K562 (cell line): ENCODE data around the gene NUP50. TPM values are rescaled to one million over a fixed set of nuclear protein-coding genes. Genes with fewer than 3 reads are reported as not detected.

ENCODE experiments used
- ATAC-seq: fragments of 200-7000 bp; cut with Tn5 transposase; 3 replicates; pipeline ENCODE4 v1.9.1; 2020; ENCODE audit warnings: moderate library complexity
- BruUV-seq: library from RNA; stranded (reverse); fragments of 400-500 nt; replicated peaks from 2 replicates; lab custom pipeline; 2021; lab: Mats Ljungman, UMichigan
- CTCF ChIA-PET: fragments of 300-600 bp; formaldehyde crosslinking; extraction: SDS; loops from one replicate; lab custom pipeline; 2021; ENCODE audit warnings: low intra/inter-chr PET ratio; lab: Yijun Ruan, JAX
- POLR2A ChIA-PET: fragments of 300-600, 350-650 bp; sonication (Branson Sonifier 250); formaldehyde crosslinking; extraction: SDS; loops from one replicate; lab custom pipeline; 2021; ENCODE audit warnings: antibody characterized with exemption, inconsistent platforms; lab: Yijun Ruan, JAX
- DNase-seq, 4 experiments: peaks; one replicate each; pipeline versions ENCODE4 v3.0.0 to v3.0.0-alpha.2; 2011 to 2018; ENCODE audit warnings: low spot score in 3 of 4, mixed read lengths in 3 of 4; ENCODE audit errors: extremely low read depth in 1 of 4
- FAIRE-seq: peaks from 2 replicates; lab custom pipeline; 2011; peaks lifted over from hg19 to GRCh38; lab: Jason Lieb, UNC
- H2AFZ ChIP-seq: 2 replicates; pipeline ENCODE4 v1.6.0; 2011; ENCODE audit warnings: low read depth, low read length, control low read depth, inconsistent platforms
- H3K27ac ChIP-seq: fragments of 200-600 bp; 3 replicates; pipeline ENCODE4 v1.8.0; 2011; ENCODE audit warnings: low read depth, mild to moderate bottlenecking, control low read depth, inconsistent platforms, low read length, moderate library complexity, mixed read lengths; ENCODE audit errors: extremely low read depth
- H3K27me3 ChIP-seq, 2 experiments: fragments of 300-600 bp in 1 of 2; 2 replicates in 1 of 2; 3 replicates in 1 of 2; pipeline versions ENCODE4 v1.6.0 to v1.8.0; 2011; ENCODE audit warnings: inconsistent platforms in 2 of 2, low read length in 2 of 2, mild to moderate bottlenecking in 1 of 2, mixed read lengths in 1 of 2, moderate library complexity in 1 of 2; ENCODE audit not compliant: control insufficient read depth in 2 of 2, insufficient read depth in 2 of 2
- H3K36me3 ChIP-seq: fragments of 300-600 bp; 3 replicates; pipeline ENCODE4 v1.8.0; 2011; ENCODE audit warnings: mild to moderate bottlenecking, low read length, inconsistent platforms; ENCODE audit not compliant: control insufficient read depth, insufficient read depth
- H3K4me1 ChIP-seq, 2 experiments: fragments of 200-600 bp in 1 of 2; replicated peaks in 1 of 2; 2 replicates in 1 of 2; 3 replicates in 1 of 2; pipeline versions ENCODE4 v1.5.1 to v1.8.0; 2011; ENCODE audit warnings: inconsistent platforms in 2 of 2, low read length in 2 of 2, mild to moderate bottlenecking in 1 of 2, mixed read lengths in 1 of 2, moderate library complexity in 1 of 2; ENCODE audit not compliant: control insufficient read depth in 2 of 2, insufficient read depth in 2 of 2
- H3K4me2 ChIP-seq: 2 replicates; pipeline ENCODE4 v1.6.1; 2011; ENCODE audit warnings: low read length, control low read depth, inconsistent platforms, mixed read lengths; ENCODE audit not compliant: insufficient read depth
- H3K4me3 ChIP-seq: fragments of 200-600 bp; sonication (generic), shearing (Covaris generic); 2 replicates; pipeline ENCODE4 v1.5.1; 2016; ENCODE audit warnings: control low read depth, inconsistent platforms
- H3K79me2 ChIP-seq: fragments of 200-600 bp; 3 replicates; pipeline ENCODE4 v1.8.0; 2011; ENCODE audit warnings: low read length, inconsistent platforms; ENCODE audit not compliant: control insufficient read depth, insufficient read depth
- H3K9ac ChIP-seq, 2 experiments: 2 replicates each; pipeline versions ENCODE4 v1.6.0 to v1.6.1; 2011; ENCODE audit warnings: low read depth in 2 of 2, low read length in 2 of 2, control low read depth in 1 of 2, inconsistent platforms in 1 of 2, mild to moderate bottlenecking in 1 of 2, mixed read lengths in 1 of 2; ENCODE audit not compliant: insufficient read depth in 1 of 2
- H3K9me1 ChIP-seq: one replicate; pipeline ENCODE4 v1.6.0; 2011; ENCODE audit warnings: inconsistent platforms, mild to moderate bottlenecking, low read length, moderate library complexity; ENCODE audit not compliant: control insufficient read depth, insufficient read depth
- H3K9me3 ChIP-seq: replicated peaks from 2 replicates; pipeline ENCODE4 v1.5.1; 2011; ENCODE audit warnings: low read depth, low read length, inconsistent platforms; ENCODE audit not compliant: control insufficient read depth, insufficient read depth
- H4K20me1 ChIP-seq: replicated peaks from 2 replicates; pipeline ENCODE4 v1.6.1; 2011; ENCODE audit warnings: low read length, inconsistent platforms, mixed read lengths; ENCODE audit not compliant: control insufficient read depth, insufficient read depth
- ARID2 ChIP-seq: fragments of 450-650 bp; IDR thresholded peaks from 2 replicates; pipeline ENCODE4 v1.6.1; 2017; ENCODE audit warnings: antibody characterized with exemption, mild to moderate bottlenecking
- KLF16 ChIP-seq: IDR thresholded peaks from 2 replicates; pipeline ENCODE4 v1.6.1; 2016; ENCODE audit warnings: antibody characterized with exemption
- MED1 ChIP-seq: sonication (generic); formaldehyde crosslinking; IDR thresholded peaks from 2 replicates; pipeline ENCODE4 v1.8.1; 2023; ENCODE audit warnings: missing genetic modification reagents, borderline replicate concordance
- NFXL1 ChIP-seq: fragments of 450-650 bp; formaldehyde crosslinking; IDR thresholded peaks from 2 replicates; pipeline ENCODE4 v1.4.0; 2021; ENCODE audit warnings: mild to moderate bottlenecking
- NRF1 ChIP-seq, 2 experiments: fragments of 450-650 bp; IDR thresholded peaks in 1 of 2; conservative IDR thresholded peaks in 1 of 2; 2 replicates each; pipeline ENCODE4 v1.6.1; 2014; ENCODE audit warnings: mild to moderate bottlenecking in 2 of 2
- TAF9B ChIP-seq: fragments of 450-650 bp; IDR thresholded peaks from 2 replicates; pipeline ENCODE4 v1.6.1; 2018; ENCODE audit warnings: mild to moderate bottlenecking; ENCODE audit not compliant: partially characterized antibody
- TCF7L2 ChIP-seq: fragments of 150-350 bp; IDR thresholded peaks from 2 replicates; pipeline ENCODE4 v1.6.1; 2016; ENCODE audit warnings: low read depth, mild to moderate bottlenecking, low read length, moderate library complexity
- ZNF124 ChIP-seq: sonication (generic); formaldehyde crosslinking; IDR thresholded peaks from 2 replicates; pipeline ENCODE4 v1.8.1; 2022; ENCODE audit warnings: missing genetic modification reagents
- ZNF175 ChIP-seq: fragments of 200-800 bp; sonication (Bioruptor generic); IDR thresholded peaks from 2 replicates; pipeline ENCODE4 v1.6.1; 2016; ENCODE audit warnings: low read depth, mild to moderate bottlenecking, missing genetic modification characterization, missing compliant biosample characterization
- ZNF239 ChIP-seq: fragments of 250-450 bp; sonication (Bioruptor Pico); IDR thresholded peaks from 2 replicates; pipeline ENCODE4 v1.4.0; 2020; ENCODE audit warnings: mild to moderate bottlenecking
- ZNF668 ChIP-seq: fragments of 250-450 bp; sonication (Bioruptor Pico); IDR thresholded peaks from 2 replicates; pipeline ENCODE4 v1.8.0; 2022; ENCODE audit warnings: mild to moderate bottlenecking, inconsistent platforms
- ZNF785 ChIP-seq: fragments of 250-450 bp; sonication (Bioruptor Pico); IDR thresholded peaks from 2 replicates; pipeline ENCODE4 v1.4.0; 2020; ENCODE audit warnings: mild to moderate bottlenecking
- ZSCAN29 ChIP-seq: fragments of 450-650 bp; IDR thresholded peaks from 2 replicates; pipeline ENCODE4 v1.6.1; 2017
- WGBS: fragments of 100-300 bp; shearing (Covaris generic); methylation state at CpG from one replicate; pipeline ENCODE4 v1.1.6; 2016; ENCODE audit warnings: low coverage, mixed read lengths; ENCODE audit not compliant: insufficient coverage; ENCODE audit errors: missing lambda C conversion rate; 5-methylcytosine and 5-hydroxymethylcytosine counted together
- in situ Hi-C: fragments of 300-500 bp; cut with MboI; formaldehyde crosslinking; loops from 4 replicates; pipeline ENCODE4 v1.15.0; 2018; ENCODE audit warnings: inconsistent platforms, mixed read lengths
- intact Hi-C: fragments of 100-400 bp; cut with micrococcal nuclease; formaldehyde crosslinking; loops from 2 replicates; pipeline ENCODE4 v1.14.2; 2022
- polyA plus RNA-seq, 8 experiments: library from polyadenylated mRNA; depleted of rRNA in 4 of 8; stranded (reverse) in 5 of 8; unstranded in 3 of 8; fragments of >200 nt; fragmentation: Nextera tagmentation in 2 of 8; fragmentation: Illumina TruSeq in 1 of 8; extraction: Ambion mirVana in 2 of 8; extraction: Trizol in 1 of 8; gene quantifications; 2 replicates each; pipeline versions ENCODE4 v1.2.1 to v1.2.3, GENCODE V29; 2011 to 2014; ENCODE audit warnings: inconsistent platforms in 1 of 8, missing spikeins in 1 of 8
- total RNA-seq, 7 experiments: library from RNA; depleted of rRNA in 6 of 7; stranded (reverse); fragments of >200 nt in 6 of 7; fragmentation: Illumina TruSeq in 2 of 7; extraction: Trizol in 2 of 7; gene quantifications; 2 replicates each; pipeline versions ENCODE4 v1.2.1 to v1.2.3, GENCODE V29; 2011 to 2021; ENCODE audit warnings: low replicate concordance in 1 of 7
- TF ChIP-seq, protein P1 (sequence below): fragments of 250-450 bp; sonication (Bioruptor Pico); IDR thresholded peaks from 2 replicates; pipeline ENCODE4 v1.9.0; 2021; ENCODE audit warnings: mild to moderate bottlenecking

The NUP50 gene
- total and polyA plus RNA-seq, 9 of the 15 experiments (the other 6 are each of a cell fraction or from before 2014, with no cell fraction given) = 23.8 to 83.7 (median 55.3) TPM

DNA sequence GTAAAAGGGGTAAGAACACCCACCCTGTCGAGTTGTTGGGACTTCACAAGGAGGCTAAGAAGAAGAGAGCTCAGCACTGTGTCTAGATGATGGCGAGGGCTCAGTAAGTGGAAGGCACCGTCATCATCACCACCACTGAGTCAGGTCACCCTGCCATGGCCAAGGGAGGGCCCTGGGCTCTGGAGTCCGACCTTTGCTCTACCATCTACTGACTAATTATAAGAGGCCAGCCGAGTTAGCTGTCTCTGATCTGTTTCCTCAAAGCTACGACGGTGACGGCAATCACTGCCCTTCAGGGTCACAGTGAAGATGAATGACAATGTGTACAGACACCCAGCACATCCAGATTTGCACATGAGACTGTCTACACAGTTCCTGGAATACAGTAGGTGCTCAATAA is 47.7 kb downstream of the NUP50 start:
- no peak overlapping the region for H3K27ac ChIP-seq
- H3K9me1 ChIP-seq = no peaks in the 10 kb centered on the region
- ChIA-PET CTCF (no interaction called here), POLR2A (no interaction called here)
- H3K4me1 ChIP-seq = peaks cover 0 to 33% of the 10 kb centered on the region in 2 experiments; a peak in 3 of 5 replicates
- in situ Hi-C loops (no loop called here), intact Hi-C loops (no loop called here)
- no peak overlapping the region for H3K9ac ChIP-seq
- no peak overlapping the region for H3K4me2 ChIP-seq
- H3K4me3 ChIP-seq = no peak overlapping the region
- no peaks in the 10 kb centered on the region for H3K79me2 ChIP-seq
- WGBS = 40% methylated on average over 8 of the region's 8 CpGs
- no peak overlapping the region for H2AFZ ChIP-seq
- DNase-seq = no peak
- H3K27me3 ChIP-seq = peaks cover 0 to 8% of the 10 kb centered on the region in 2 experiments; a peak in 2 of 5 replicates
- TF ChIP-seq ZNF175 (no peak), TAF9B (no peak), MED1 (CRISPR knock-in tag) (no peak), ZNF124 (CRISPR knock-in tag) (no peak), NFXL1 (CRISPR knock-in tag) (no peak), ARID2 (no peak), ZNF785 (CRISPR knock-in tag) (no peak), ZNF239 (CRISPR knock-in tag) (no peak), ZNF668 (no peak), KLF16 (no peak), NRF1 (conservative IDR thresholded peaks at IDR 0.05 in 1 of 2, IDR thresholded peaks at IDR 0.05 in 1 of 2) (no peak), ZSCAN29 (no peak), TCF7L2 (no peak)
- TF ChIP-seq, protein P1, sequence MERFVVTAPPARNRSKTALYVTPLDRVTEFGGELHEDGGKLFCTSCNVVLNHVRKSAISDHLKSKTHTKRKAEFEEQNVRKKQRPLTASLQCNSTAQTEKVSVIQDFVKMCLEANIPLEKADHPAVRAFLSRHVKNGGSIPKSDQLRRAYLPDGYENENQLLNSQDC = no peak
- ATAC-seq = no peak
- BruUV-seq = no TSS peak
- no peaks in the 10 kb centered on the region for H3K36me3 ChIP-seq
- no peak for FAIRE-seq
- peaks cover 18% of the 10 kb centered on the region; the same call in 1 of the 2 replicates for H4K20me1 ChIP-seq
- no peaks in the 10 kb centered on the region for H3K9me3 ChIP-seq
